Smooth muscle cell (in vitro differentiated cells): ENCODE measurements around the gene UCP3. TPM values are rescaled to one million over a fixed set of nuclear protein-coding genes. Genes with fewer than 3 reads are reported as not detected.

Source experiments
- DNase-seq: peaks from one replicate; lab custom pipeline; 2025; ENCODE audit not compliant: unreplicated experiment; lab: John Stamatoyannopoulos, UW
- H2AFZ ChIP-seq: fragments of 200-600 bp; sonication (generic); 2 replicates; pipeline ENCODE4 v1.6.0; 2016; ENCODE audit warnings: antibody characterized with exemption, low read depth, mild to moderate bottlenecking
- H3F3A ChIP-seq: fragments of 200-600 bp; sonication (generic); 2 replicates; pipeline ENCODE4 v1.6.0; 2017; ENCODE audit warnings: antibody characterized with exemption, low read depth
- H3K27ac ChIP-seq: fragments of 200-600 bp; sonication (generic); 2 replicates; pipeline ENCODE4 v1.5.1; 2016; ENCODE audit warnings: low read depth, mild to moderate bottlenecking
- H3K27me3 ChIP-seq: fragments of 200-600 bp; sonication (generic); 2 replicates; pipeline ENCODE4 v1.6.1; 2016; ENCODE audit warnings: low read depth, mild to moderate bottlenecking
- H3K36me3 ChIP-seq: fragments of 200-600 bp; sonication (generic); 2 replicates; pipeline ENCODE4 v1.5.1; 2016; ENCODE audit warnings: low read depth
- H3K4me1 ChIP-seq: fragments of 200-600 bp; sonication (generic); 2 replicates; pipeline ENCODE4 v1.5.1; 2016; ENCODE audit warnings: low read depth
- H3K4me2 ChIP-seq: fragments of 200-600 bp; sonication (generic); 2 replicates; pipeline ENCODE4 v1.6.0; 2016; ENCODE audit warnings: mild to moderate bottlenecking
- H3K4me3 ChIP-seq: fragments of 200-600 bp; sonication (generic); 2 replicates; pipeline ENCODE4 v1.5.1; 2016; ENCODE audit warnings: mild to moderate bottlenecking
- H3K79me2 ChIP-seq: fragments of 200-600 bp; sonication (generic); 2 replicates; pipeline ENCODE4 v1.6.0; 2016; ENCODE audit warnings: low read depth, mild to moderate bottlenecking
- H3K9ac ChIP-seq: fragments of 200-600 bp; sonication (generic); 2 replicates; pipeline ENCODE4 v1.6.0; 2016; ENCODE audit warnings: low read depth
- H3K9me3 ChIP-seq: fragments of 200-600 bp; sonication (generic); replicated peaks from 2 replicates; pipeline ENCODE4 v1.5.1; 2016; ENCODE audit warnings: low read depth
- H4K20me1 ChIP-seq: fragments of 200-600 bp; sonication (generic); 2 replicates; pipeline ENCODE4 v1.6.0; 2016; ENCODE audit warnings: low read depth
- CTCF ChIP-seq: fragments of 200-600 bp; sonication (generic); IDR thresholded peaks from 2 replicates; pipeline ENCODE4 v1.5.1; 2017; ENCODE audit warnings: borderline replicate concordance, mild to moderate bottlenecking, antibody characterized with exemption; ENCODE audit not compliant: insufficient read depth, poor library complexity, severe bottlenecking
- WGBS: methylation state at CpG from one replicate; pipeline ENCODE4 v1.1.7; 2016; ENCODE audit warnings: low lambda C conversion rate; 5-methylcytosine and 5-hydroxymethylcytosine counted together
- polyA plus RNA-seq: library from polyadenylated mRNA; unstranded; fragments of >200 nt; fragmentation: Nextera tagmentation; extraction: Ambion mirVana; gene quantifications from 2 replicates; pipeline ENCODE4 v1.2.1, GENCODE V29; 2016
- total RNA-seq: library from RNA; depleted of rRNA; stranded (reverse); fragments of >200 nt; gene quantifications from 2 replicates; pipeline ENCODE4 v1.2.3, GENCODE V29; 2014

UCP3 gene
- total and polyA plus RNA-seq, 2 experiments from 2014 or later, result 0.85 to 0.88 TPM

GRCh38 chr11:74050465-74050864 is 41.6 kb upstream of the UCP3 start:
- Histone ChIP-seq H3K27me3 (no peaks in the 10 kb centered on the region), H4K20me1 (no peaks in the 10 kb centered on the region), H3K4me2 (no peak overlapping the region), H3K4me3 (no peak overlapping the region), H3K9me3 (no peaks in the 10 kb centered on the region), H3K9ac (no peak overlapping the region), H3K27ac (no peak overlapping the region), H3K79me2 (no peaks in the 10 kb centered on the region), H3F3A (no peaks in the 10 kb centered on the region), H3K4me1 (no peaks in the 10 kb centered on the region), H3K36me3 (peaks cover 11% of the 10 kb centered on the region), H2AFZ (no peak overlapping the region)
- TF ChIP-seq CTCF, result no peak
- no peak for DNase-seq
- WGBS, result 96% methylated on average over 3 of the region's 3 CpGs

DNA sequence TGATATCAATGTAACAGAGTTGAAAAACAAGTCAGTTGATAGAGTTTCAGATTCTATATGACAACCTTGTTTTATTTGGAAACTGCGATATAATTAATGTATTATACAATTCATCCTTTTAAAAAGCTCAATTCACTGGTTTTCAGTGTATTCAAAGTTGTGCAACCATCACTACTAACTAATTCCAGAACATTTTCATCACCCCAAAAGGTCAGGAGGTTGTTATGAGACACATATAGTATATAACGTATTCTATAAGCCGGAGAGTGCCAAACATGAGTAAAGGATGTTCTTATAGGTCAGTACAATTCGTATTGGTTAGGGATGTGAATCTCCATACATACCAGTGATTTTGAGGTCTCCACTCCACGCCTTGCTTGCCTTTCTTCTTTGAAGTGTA is 40.1 kb upstream of the UCP3 start:
- TF ChIP-seq CTCF, result no peak
- H3K36me3 ChIP-seq, result peaks cover 11% of the 10 kb centered on the region
- no peaks in the 10 kb centered on the region for H4K20me1 ChIP-seq
- no peak overlapping the region for H3K4me3 ChIP-seq
- no peak overlapping the region for H3K4me2 ChIP-seq
- no peaks in the 10 kb centered on the region for H3K27me3 ChIP-seq
- no peak overlapping the region for H2AFZ ChIP-seq
- H3K9me3 ChIP-seq, result no peaks in the 10 kb centered on the region
- WGBS, result 97% methylated on average over 5 of the region's 5 CpGs
- no peak overlapping the region for H3K9ac ChIP-seq
- no peaks in the 10 kb centered on the region for H3K4me1 ChIP-seq
- DNase-seq, result no peak
- H3F3A ChIP-seq, result no peaks in the 10 kb centered on the region
- no peak overlapping the region for H3K27ac ChIP-seq
- no peaks in the 10 kb centered on the region for H3K79me2 ChIP-seq

DNA sequence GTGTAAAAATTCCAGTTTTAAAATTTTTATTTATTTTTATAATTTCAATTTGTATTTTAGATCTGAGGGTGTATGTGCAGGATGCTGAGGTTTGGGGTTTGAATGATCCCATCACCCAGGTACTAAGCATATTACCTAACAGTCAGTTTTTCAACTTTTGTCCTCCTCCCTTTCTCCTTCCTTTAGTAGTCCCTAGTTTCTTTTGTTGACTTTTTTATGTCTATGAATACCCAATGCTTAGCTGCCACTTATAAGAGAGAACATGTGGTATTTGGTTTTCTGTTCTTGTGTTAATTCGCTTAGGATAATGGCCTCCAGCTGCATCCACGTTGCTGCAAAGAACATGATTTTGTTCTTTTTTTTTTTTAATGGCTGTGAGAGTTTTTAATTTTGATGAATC is 35.7 kb upstream of the UCP3 start:
- WGBS, result 79% methylated on average over 2 of the region's 2 CpGs
- no peaks in the 10 kb centered on the region for H3K79me2 ChIP-seq
- no peak overlapping the region for H3K9ac ChIP-seq
- no peaks in the 10 kb centered on the region for H4K20me1 ChIP-seq
- no peak overlapping the region for H3K4me3 ChIP-seq
- H3K36me3 ChIP-seq, result peaks cover 11% of the 10 kb centered on the region
- H3K27me3 ChIP-seq, result no peaks in the 10 kb centered on the region
- no peaks in the 10 kb centered on the region for H3K4me1 ChIP-seq
- no peak overlapping the region for H2AFZ ChIP-seq
- H3K9me3 ChIP-seq, result no peaks in the 10 kb centered on the region
- TF ChIP-seq CTCF, result no peak
- no peaks in the 10 kb centered on the region for H3F3A ChIP-seq
- H3K27ac ChIP-seq, result no peak overlapping the region
- no peak for DNase-seq
- no peak overlapping the region for H3K4me2 ChIP-seq

- Histone ChIP-seq H3K36me3 (peaks cover 11% of the 10 kb centered on the region), H3K79me2 (no peaks in the 10 kb centered on the region), H2AFZ (no peak overlapping the region), H3K4me3 (no peak overlapping the region), H3F3A (no peaks in the 10 kb centered on the region), H3K9me3 (no peaks in the 10 kb centered on the region), H3K27me3 (no peaks in the 10 kb centered on the region), H3K4me2 (no peak overlapping the region), H3K9ac (no peak overlapping the region), H3K4me1 (no peaks in the 10 kb centered on the region), H3K27ac (no peak overlapping the region), H4K20me1 (no peaks in the 10 kb centered on the region)
- 100% methylated on average over 1 of the region's 1 CpG for WGBS
- DNase-seq, result no peak
- TF ChIP-seq CTCF, result no peak
Observed at GRCh38 chr11:74043450-74043849, 34.6 kb upstream of the UCP3 start.
